ENCODE results near the gene UBE2C.

Gene UBE2C

DNA sequence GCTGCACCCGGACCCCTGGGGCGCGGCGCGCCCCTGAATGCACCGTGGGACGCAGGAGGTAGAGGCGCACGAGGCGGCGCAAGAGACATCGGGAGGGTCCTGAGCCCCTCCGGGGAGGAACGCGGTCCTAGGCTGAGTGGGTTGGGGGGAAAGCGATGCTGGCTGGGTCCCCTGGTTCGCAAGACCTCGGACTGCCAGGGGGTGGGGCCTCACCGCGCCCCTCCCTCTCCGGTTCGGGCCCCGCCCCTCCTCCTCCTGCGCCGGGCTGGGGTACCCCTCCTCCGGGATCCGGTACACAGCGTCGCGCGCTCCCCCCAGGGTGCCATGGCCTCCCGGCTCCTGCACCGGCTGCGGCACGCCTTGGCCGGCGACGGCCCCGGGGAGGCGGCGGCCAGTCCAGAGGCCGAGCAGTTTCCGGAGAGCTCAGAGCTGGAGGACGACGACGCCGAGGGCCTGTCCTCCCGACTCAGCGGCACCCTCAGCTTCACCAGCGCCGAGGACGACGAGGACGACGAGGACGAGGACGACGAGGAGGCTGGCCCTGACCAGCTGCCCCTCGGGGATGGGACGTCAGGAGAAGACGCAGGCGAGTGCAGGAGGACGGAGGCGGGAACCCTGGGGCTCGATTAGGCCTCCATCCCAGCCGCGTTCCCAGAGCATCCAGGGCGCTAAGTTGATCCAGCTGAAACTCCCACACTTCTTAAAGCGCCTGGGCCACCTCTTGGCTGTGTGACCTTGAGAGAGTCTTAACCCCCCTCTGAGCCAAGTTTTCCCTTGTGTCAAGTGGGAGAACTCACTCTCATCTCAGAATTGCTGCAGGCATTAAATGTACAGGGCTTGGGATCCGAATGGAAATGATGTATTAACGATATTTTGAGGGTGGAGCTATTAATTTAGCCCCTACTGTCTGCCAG is 21.7 kb downstream of the UBE2C start:
- peak in 1 of 2 experiments; percentile 18 for DNase-seq

GRCh38 chr20:45834797-45835161 is 22.3 kb downstream of the UBE2C start:
- DNase-seq = no peak

- DNase-seq = no peak
These were observed 22.9 kb downstream of the UBE2C start for GRCh38 chr20:45835329-45835765.

DNA sequence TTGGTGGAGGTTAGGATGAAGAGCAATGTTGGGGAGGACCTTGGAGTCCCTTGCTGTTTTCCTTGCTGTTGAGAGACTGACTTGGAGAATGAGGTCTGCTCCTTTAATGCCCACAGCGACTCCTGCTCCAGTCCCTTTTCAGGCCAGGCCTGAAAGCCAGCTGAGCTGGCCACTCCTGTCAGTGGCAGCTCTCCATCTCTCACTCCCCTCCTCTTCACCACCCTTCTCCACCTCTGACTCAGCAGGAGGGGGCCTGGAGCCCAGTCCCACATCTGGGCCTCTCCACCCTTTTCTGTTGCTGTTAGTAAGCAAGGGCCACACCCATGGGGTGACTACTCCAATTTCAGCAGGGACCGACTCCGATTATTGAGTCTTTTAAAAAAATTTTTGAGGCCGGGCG is 23.4 kb downstream of the UBE2C start:
- no peak for DNase-seq

GRCh38 chr20:45836841-45837240 is 24.4 kb downstream of the UBE2C start:
- DNase-seq = no peak

- DNase-seq = no peak
These were observed 28.3 kb downstream of the UBE2C start for GRCh38 chr20:45840700-45841198.

DNA sequence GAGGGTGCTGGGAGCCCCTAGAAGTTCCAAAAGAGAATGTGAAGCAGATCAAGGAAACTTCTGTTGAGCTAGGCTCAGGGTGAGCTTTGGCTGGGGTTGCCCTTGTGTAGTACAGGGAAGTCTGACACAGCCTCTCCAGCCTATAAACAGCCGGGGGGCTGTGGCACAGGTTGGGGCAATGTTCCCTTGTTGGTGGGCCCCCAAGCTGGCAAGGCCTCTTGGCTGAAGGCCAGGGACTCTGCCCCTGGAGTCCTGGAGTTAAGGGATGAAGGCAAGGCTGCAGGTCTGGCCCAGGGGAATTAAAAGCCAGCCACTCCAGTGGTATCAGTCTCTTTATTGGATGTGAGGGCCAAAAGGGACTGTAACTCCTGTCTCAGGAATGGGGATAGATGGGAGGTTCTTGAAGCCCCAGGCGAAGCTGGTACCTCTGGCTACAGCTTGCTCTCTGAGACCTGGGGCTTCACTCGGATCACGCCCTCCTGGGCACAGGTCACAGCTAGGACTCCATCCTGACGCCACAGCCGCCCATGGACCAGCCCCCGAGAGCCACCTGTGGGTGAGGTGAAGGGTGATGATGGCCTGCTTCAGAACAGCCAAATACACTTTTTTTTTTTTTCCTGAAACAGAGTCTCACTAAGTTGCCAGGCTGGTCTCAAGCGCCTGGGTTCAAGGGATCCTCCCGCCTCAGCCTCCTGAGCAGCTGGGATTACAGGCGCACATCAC is 29.1 kb downstream of the UBE2C start:
- no peak for DNase-seq

- DNase-seq = no peak
These were observed 29.8 kb downstream of the UBE2C start for GRCh38 chr20:45842169-45842812.

DNA sequence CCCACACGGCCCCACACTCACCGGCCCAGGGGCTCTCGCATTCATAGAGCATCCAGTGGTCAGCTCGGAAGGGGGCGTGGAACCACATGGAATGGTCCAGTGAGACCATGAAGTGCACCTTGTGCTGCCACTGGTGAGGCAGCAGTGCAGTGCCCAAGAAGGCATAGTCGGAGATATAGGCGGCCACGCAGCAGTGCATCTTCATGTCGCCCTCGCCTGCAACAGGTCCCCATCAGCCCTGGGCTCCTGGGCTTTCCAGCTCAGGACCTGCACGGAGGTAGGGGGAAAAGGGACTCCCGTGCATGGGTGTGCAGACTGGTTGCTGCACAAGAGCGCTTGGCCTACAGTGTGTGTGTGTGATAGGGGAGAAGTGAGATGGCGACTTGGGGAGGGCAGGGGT is 31.1 kb downstream of the UBE2C start:
- no peak for DNase-seq

DNA sequence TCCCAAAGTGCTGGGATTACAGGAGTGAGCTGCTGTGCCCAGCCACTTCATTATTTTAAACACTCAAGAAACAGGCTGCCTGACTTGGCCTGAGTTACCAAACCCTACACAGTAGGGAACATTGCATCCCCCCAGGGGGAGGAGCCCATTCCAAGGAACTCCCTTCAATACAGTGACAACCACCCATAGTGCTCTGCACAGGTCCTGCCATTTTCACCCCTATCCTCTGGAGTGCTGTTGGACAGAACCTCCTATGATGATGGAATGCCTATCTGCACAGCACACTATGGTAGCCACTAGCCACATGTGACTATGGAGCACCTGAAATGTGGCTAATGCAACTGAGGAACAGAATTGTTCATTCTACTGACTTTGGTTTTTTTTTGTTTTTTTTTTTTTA is 33.0 kb downstream of the UBE2C start:
- no peak for DNase-seq

DNA sequence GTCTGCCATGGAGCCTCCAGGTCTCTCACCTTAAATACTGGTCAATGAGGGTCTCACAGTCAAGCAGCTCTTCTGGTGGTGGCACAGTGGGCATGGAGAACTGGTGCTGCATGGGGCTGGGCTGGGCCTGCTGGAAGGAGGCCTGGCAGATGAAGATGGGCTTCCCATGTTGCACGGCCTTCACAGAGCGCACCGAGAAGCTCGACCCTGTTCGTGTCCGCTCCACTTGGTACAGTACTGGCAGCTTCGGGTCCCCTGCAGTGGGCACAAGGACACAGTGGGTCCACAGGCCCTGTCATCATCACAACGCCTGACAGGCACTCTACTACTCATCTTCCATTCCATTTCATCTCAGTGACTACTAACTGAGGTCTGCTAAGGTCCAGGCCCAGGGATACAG is 36.0 kb downstream of the UBE2C start:
- DNase-seq = no peak

GRCh38 chr20:45848969-45849582 is 36.6 kb downstream of the UBE2C start:
- no peak for DNase-seq

- DNase-seq = no peak
These were observed 37.8 kb downstream of the UBE2C start for GRCh38 chr20:45850238-45850637.

DNA sequence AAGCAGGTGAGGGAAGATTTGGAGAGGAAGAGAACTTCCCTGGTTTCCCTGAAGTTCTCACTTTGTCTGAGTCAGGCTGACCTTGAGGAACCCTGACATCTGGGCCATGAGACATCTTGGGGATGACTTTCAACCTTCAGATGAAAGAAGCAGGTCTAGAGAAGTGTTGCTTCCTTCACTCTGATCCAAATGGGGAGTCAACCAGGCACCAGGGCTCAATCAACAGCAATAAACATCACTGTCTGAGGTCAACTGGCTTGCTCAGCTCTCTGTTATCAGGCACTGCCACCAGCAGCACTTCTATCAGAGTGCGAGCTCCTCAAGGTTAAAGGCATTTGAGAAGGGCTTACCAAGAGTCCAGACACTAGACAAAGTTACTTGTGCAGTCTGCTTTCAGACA is 38.5 kb downstream of the UBE2C start:
- DNase-seq = no peak

GRCh38 chr20:45851501-45851900 is 39.1 kb downstream of the UBE2C start:
- DNase-seq = no peak

GRCh38 chr20:45852326-45852725 is 39.9 kb downstream of the UBE2C start:
- DNase-seq = no peak

GRCh38 chr20:45853484-45853883 is 41.0 kb downstream of the UBE2C start:
- no peak for DNase-seq

DNA sequence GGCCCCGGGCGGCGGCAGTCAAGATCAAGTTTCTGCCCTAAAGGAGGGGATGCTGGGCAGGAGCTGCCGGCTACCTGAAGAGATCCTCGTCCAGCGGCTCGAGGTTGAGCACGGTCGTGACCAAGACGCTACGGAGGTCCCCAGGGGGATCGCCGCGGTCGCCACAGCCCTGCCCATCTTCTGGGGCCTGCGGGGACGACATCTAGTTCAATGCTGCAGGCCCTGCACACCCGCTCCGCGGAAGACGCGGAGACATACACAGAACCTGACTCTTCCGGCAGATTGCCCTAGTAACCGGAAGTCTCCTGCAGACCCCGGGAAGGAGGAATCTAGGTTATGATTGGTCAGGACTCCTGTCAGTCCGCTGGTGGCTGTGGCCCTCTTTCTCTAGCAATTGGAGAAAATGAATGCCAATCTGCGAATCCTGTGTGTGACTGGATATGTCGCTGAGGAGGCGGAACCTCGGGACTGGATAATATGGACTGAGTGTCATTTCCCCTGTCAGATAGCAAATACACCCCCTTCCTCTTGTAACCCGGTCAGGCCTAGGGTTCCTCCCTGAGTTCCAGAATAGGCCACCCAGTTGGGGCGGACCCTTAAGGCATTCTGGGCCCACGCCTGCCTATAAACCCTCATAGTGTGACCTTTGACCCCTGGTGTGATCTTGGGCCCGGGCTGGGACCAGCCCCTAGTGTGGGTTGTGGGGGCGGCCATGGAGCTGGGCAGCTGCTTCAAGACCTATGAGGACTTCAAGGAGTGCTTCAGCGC is 44.9 kb downstream of the UBE2C start, which contains the start of the genes ACOT8 and ZSWIM3:
TSS of gene ACOT8 (minus strand) at position 279 of the 768 bp plus-strand sequence. CDS start at position 202, 77 bp downstream.
TSS of gene ZSWIM3 (plus strand) at position 501 of the 768 bp plus-strand sequence. CDS start at position 713, 212 bp downstream.
- peak; percentile 99 for DNase-seq

GRCh38 chr20:45857882-45858216 is 45.4 kb downstream of the UBE2C start:
- peak; percentile 26 to 57 for DNase-seq

DNA sequence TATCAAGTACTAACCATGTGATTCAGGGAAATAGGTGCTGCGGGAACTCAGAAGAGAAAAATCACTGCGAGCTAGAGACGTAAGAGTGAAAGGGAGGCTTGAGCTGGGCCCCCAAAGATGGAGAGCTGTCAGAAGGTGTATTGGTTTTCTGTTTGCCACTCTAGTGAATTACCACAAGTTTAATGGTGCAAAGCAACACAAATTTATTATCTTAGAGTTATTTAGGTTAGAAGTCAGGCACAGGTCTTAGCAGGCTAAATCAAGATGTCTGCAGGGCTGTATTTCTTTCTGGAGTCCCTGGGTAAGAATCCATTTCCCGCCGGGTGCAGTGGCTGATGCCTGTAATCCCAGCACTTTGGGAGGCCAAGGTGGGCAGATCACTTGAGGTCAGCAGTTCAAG is 47.5 kb downstream of the UBE2C start:
- no peak for DNase-seq

DNA sequence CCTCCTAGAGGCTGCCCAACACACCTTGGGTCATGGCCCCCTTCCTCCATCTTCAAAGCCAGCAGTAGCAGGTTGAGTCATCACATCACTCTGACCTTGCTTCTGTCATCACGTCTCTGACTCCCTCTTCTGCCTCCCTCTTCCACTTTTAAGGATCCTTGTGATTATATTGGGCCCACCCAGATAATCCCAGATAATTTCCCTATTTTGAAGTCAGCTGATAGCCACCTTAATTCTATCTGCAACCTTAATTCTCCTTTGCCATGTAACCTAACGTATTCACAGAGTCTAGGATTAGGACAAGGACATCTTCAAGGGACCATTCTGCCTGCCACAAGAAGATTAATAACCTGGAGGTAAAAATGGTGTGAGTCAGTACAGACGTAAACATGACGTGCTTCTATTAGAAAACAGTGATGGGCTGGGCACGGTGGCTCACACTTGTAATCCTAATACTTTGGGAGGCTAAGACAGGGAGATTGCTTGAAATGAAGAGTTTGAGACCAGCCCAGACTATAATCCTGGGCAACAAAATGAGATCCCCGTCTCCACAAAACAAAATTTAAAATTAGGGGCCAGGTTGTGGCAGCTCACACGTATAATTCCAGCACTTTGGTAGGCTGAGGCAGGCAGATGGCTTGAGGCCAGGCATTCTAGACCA is 48.2 kb downstream of the UBE2C start:
- peak; percentile 33 to 45 for DNase-seq

Data from SHP77 (cell line).